GM12875 (cell line): ENCODE measurements around the gene RNU1-3.
"Not testable (repeated sequence)": the region's sequence is repeated elsewhere in the genome, so short reads cannot be mapped to it uniquely, and the experiment has no call there.

Experiments used
- H3K4me3 ChIP-seq: one replicate; pipeline ENCODE4 v1.5.1; 2011; ENCODE audit warnings: low read depth, low read length, control low read depth
- TF ChIP-seq, protein P1 (sequence below): IDR thresholded peaks from 2 replicates; pipeline ENCODE4 v1.5.1; 2011; ENCODE audit warnings: low read depth, mild to moderate bottlenecking, control low read depth, inconsistent platforms, low read length, moderate library complexity, borderline replicate concordance; ENCODE audit not compliant: insufficient read depth

The RNU1-3 gene

DNA sequence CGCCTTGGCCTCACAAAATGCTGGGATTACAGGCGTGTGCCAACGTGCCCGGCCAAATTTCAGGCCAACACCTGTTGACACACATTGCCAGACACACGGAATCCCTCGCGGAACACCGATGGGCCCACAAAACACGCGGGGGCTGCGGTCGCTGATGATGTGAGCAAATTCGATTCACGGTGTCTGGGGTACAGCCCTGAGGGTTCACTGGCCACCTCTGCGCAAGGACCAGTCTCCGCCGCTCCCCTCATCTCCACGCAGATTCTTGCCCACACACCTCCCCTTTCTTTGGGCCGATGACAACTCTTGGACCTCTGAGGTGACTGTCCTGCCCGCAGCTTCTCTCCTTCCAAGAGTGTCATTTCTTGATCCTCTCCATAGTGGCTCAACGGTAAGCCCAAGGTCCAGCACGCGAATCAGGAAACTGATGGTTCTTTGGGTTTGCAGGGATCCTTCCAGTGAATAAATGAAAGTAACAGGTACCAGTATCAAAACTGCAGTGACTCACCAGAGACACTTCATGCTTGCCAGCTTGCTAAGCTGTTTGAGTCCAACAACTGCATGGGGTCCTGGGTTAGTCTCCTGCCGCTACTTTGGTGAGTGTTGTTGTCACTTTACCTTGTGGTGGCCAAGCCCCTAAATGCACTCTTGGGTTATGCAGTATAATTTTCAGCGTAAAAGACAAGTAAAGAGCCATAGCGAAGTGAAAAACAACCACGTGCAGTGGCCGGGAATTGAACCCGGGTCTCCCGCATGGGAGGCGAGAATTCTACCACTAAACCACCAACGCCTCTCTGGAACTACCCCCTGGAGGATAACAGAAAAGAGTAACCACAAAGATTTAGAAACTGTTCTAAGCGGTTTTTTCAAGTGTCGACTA is 11.0 kb upstream of the RNU1-3 start:
- H3K4me3 ChIP-seq = no peak overlapping the region
- TF ChIP-seq, protein P1, sequence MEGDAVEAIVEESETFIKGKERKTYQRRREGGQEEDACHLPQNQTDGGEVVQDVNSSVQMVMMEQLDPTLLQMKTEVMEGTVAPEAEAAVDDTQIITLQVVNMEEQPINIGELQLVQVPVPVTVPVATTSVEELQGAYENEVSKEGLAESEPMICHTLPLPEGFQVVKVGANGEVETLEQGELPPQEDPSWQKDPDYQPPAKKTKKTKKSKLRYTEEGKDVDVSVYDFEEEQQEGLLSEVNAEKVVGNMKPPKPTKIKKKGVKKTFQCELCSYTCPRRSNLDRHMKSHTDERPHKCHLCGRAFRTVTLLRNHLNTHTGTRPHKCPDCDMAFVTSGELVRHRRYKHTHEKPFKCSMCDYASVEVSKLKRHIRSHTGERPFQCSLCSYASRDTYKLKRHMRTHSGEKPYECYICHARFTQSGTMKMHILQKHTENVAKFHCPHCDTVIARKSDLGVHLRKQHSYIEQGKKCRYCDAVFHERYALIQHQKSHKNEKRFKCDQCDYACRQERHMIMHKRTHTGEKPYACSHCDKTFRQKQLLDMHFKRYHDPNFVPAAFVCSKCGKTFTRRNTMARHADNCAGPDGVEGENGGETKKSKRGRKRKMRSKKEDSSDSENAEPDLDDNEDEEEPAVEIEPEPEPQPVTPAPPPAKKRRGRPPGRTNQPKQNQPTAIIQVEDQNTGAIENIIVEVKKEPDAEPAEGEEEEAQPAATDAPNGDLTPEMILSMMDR = no peak

DNA sequence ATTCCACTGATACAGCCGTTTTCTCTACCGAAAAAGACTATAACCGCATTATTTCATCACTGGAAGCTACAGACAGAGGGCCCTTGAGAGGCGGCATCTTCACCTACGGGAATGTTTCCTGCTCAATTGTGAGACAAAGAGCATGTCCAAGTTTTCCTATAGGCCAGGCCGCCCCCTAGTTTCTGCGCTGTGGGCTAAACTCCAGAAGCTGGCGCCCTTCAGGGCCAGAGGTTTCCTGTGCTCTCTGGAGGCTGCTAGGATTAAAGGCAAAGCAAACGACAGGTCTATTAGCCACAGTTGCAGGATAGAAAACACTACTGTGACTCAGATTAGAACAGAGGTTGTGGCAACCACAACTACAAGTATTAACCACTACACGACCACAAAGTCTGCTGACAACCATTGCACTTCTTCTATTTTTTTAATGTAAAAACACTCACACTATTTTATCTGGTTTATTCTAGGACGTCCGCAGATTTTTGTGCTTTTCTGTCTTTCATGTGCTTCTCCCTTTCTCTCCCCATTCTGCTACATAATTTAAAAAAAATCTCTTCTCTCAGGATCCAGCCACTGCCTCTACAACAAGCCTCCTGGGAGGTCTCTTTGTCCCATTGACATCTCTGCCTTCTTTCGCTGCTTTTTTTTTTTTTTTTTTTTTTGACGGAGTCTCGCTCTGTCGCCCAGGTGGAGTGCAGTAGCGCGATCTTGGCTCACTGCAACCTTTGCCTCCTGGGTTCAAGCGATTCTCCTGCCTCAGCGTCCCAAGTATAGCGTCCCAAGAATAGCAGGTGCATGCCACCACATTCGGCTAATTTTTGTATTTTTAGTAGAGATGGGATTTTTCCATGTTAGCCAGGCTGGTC is 10.1 kb upstream of the RNU1-3 start:
- H3K4me3 ChIP-seq = not testable (repeated sequence)

DNA sequence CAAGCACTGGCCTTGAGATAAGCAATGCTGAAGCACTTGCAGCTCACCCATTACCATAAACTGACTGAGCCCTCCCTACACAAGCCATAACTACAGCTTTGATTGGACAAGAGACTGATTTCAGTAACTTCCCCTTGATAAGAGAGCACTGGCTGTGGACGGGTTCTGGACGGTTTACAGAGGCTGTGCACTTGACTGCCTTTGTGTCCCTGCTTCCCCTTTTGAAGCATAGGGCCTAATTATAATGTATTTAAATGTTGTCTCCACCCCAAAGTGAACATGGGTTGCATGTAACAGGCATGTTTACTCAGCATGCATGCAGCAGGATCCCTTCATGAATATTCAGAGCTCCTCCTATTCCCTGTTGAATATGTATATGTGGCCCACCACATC is 8.4 kb upstream of the RNU1-3 start:
- H3K4me3 ChIP-seq = not testable (repeated sequence)

DNA sequence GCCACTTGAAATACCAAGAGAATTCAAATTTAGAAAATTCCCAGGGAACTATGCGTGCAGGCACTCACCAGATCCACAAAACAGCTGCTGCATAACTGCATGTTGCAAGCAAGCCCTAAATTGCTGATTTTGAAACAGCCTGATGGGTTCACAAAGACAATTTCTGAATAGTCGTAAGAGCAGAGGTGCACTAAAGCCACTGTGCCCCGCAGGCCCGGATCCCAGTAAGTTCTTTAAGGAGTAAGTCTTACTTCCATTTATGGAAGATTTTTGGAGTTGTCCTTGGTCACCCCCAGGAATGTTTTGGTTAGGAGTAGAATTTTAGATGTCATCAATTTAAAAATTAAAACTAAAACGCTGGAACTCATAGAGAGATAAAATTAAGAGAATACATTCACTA is 7.2 kb upstream of the RNU1-3 start:
- H3K4me3 ChIP-seq = not testable (repeated sequence)

DNA sequence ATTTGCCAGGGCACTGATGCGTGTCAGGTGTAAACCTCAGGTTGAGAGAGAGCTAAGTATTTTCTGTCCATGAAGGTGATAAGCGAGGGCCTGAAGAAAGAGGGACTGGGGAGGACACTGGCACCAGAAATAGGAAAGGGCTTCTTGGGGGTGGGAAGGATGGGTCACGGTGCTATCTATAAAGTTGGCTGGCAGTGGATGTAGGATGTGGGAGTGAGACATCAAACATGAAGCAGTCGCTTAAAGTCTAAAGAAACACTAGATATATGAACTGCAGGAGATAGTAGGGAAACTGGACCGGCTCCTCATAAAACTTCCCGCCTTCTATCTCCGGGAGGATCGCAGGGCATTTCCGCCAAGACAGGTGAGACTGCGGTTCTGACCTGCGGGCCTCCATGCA is 912 bp downstream of the RNU1-3 start:
- not testable (repeated sequence) for H3K4me3 ChIP-seq

DNA sequence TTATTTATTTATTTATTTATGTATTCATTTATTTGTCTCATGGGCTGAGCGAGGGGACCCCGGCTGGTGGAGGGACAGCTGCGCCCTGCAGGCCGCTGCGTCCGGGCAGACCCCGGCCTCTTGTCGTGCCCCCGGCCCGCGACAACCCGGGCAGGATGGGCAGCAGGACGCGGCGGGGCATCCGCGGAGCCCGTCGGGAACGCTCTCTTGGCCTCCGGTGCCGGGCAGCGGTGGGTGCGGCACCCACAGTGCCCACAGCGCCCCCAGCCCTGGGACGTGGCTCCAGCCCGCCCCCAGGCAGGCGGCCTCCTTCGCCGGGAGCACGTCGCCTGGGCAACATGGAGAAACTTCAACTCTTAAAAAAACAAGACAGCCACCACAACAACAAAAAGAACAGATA is 8.5 kb downstream of the RNU1-3 start:
- not testable (repeated sequence) for H3K4me3 ChIP-seq

DNA sequence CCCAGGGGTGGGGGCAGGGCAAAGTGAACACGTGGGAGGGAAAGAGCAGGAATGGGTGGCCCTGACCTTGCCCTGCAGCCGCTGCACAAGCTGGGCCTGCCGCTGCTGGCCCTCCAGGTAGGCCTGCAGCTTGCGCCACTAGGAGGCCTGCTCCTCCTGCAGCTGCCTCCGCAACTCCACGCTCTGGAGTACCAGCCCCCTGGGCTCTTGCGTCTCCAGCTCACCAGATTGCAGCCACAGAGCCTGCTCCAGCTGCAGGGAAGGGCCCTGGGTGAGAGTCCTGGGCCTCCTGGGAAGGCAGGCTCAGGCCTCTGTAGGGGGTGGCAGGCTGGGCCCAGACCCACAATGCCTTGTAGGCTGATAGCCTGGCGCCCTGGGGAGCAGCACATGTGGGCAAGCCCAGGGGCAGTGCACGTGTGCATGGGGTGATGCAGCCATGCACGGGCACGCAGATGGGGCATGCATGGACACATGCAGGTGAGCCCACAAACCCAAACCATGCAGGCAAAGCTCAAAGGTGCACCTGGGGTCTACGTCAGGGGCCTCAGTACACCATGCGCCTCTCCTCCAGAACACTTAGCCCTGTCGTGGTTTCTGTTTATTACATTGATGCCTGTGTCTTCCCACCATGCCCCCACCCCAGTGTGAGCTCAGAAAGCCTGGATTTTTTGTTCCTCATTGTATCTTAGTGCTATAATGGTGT is 9.6 kb downstream of the RNU1-3 start:
- H3K4me3 ChIP-seq = not testable (repeated sequence)

DNA sequence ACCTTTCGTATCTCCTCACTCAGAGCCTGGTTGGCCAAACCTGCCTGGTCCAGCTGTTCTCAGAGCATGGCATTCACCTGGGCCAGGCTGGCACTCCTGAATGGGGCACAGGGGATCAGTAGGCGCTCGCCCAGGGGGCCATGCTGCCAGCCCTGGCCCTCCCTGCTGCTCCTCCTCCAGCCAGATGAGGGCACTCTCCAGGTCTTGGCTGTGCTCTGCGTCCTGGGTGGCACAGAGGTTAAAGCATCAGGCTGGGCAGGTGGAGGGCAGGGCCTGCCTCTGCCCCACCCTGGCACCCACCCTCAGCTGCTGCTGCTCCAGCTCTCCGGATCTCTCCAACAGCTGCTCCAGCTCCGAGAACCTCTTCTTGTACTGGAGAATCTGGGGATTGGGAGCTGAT is 10.2 kb downstream of the RNU1-3 start:
- not testable (repeated sequence) for H3K4me3 ChIP-seq

DNA sequence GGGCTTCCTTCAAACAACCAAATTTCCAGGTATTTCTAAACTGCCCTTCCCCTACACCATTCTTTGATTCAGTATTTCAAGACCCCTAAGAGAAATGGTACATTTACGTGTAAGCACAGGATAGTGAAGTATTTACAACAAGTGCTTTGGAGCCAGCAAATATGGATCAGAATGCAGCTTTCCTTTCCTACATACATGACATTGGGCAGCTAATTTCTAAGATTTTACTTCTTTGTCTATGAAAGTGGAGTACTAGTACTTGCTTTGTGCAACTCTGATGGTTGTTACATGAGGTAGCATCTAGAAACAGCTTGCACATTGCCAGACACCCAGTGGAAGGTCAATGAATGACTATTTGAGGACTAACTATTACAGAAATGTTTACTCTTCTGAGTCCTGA is 15.2 kb downstream of the RNU1-3 start:
- not testable (repeated sequence) for H3K4me3 ChIP-seq

DNA sequence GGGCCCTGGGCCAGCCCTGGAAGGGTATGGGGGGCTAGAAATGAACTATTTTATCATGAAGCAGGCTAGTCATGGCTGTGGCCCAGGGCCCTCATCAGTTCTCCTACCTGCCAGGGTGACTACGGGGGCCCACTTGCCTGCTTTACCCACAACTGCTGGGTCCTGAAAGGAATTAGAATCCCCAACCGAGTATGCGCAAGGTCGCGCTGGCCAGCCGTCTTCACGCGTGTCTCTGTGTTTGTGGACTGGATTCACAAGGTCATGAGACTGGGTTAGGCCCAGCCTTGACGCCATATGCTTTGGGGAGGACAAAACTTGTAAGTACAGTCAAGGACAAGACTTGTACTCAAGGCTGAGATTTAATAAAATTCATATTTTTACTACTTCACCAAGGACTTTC is 16.8 kb downstream of the RNU1-3 start:
- not testable (repeated sequence) for H3K4me3 ChIP-seq

DNA sequence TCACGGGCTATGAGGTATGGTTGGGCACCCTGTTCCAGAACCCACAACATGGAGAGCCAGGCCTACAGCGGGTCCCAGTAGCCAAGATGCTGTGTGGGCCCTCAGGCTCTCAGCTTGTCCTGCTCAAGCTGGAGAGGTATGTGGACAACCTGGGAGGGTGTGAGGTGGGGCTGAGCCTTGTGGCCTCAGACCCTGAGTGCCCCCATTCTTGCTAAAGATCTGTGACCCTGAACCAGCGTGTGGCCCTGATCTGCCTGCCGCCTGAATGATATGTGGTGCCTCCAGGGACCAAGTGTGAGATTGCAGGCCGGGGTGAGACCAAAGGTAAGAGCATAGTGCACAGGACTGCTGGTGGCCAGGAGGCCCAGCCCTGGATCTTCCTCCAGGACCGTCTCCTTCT is 17.4 kb downstream of the RNU1-3 start:
- not testable (repeated sequence) for H3K4me3 ChIP-seq

DNA sequence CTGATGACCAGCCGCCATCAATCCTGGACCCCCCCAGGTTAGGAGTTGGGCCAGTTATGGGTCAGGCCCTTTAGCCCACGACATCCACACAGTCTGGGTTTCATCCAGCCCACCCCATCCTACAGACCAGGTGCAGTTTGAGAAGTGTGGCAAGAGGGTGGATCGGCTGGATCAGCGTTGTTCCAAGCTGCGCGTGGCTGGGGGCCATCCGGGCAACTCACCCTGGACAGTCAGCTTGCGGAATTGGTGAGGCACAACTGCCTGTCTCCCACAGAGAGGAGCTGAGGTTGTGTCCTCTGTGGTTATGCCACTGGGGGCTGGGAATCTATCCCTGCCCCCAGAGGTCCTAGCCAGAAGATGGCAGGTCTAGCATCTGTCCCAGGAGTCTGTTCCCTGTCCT is 18.0 kb downstream of the RNU1-3 start:
- H3K4me3 ChIP-seq = not testable (repeated sequence)

DNA sequence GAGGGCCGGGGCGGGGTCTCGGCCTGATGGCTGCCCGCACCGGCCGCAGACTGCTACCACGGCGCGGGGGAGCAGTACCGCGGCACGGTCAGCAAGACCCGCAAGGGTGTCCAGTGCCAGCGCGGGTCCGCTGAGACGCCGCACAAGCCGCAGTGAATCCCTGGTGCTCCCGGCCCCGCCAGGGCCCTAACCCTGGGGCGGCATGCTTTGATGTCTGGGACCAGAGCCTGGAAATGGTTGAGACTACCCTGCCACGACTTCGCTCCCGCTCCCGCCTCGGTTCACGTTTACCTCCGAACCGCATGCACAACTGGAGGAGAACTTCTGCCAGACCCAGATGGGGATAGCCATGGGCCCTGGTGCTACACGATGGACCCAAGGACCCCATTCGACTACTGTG is 18.5 kb downstream of the RNU1-3 start:
- not testable (repeated sequence) for H3K4me3 ChIP-seq

DNA sequence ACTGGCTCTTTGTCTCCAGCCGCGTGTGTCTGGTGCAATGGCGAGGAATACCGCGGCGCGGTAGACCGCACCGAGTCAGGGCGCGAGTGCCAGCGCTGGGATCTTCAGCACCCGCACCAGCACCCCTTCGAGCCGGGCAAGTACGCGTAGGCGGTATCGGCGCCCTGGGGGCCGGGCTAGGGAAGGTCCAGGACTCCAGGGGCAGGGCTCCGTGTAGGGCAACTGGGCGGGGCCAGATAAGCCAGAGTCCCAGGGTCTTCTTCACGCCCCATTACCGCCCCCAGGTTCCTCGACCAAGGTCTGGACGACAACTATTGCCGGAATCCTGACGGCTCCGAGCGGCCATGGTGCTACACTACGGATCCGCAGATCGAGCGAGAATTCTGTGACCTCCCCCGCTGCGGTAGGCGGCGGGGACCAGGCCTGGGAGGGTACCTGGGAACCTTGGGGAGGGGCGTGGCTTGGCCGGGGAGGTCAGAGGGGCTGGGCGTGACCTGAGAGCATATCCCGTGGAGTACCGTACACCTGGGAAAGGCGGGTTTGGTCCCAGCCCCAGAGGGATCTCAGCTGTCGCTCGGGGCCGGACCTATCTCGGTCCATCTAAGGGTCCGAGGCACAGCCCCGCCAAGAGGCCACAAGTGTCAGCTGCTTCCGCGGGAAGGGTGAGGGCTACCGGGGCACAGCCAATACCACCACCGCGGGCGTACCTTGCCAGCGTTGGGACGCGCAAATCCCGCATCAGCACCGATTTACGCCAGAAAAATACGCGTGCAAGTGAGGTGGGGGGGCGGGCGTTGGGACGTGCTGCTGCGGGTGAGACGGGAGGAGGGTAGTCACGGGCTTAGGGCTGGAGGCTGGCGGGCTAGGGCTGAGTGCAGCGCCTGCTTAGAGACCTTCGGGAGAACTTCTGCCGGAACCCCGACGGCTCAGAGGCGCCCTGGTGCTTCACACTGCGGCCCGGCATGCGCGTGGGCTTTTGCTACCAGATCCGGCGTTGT is 19.3 kb downstream of the RNU1-3 start:
- H3K4me3 ChIP-seq = not testable (repeated sequence)

DNA sequence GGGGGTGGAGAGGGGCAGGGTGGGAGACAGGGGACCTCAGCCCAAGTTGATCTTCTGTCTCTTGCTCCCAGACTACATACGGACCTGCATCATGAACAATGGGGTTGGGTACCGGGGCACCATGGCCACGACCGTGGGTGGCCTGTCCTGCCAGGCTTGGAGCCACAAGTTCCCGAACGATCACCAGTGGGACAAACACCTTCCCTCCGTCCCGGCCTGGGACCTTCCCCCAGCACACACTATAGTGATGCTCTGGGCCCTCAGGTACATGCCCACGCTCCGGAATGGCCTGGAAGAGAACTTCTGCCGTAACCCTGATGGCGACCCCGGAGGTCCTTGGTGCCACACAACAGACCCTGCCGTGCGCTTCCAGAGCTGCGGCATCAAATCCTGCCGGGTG is 20.0 kb downstream of the RNU1-3 start:
- not testable (repeated sequence) for H3K4me3 ChIP-seq

DNA sequence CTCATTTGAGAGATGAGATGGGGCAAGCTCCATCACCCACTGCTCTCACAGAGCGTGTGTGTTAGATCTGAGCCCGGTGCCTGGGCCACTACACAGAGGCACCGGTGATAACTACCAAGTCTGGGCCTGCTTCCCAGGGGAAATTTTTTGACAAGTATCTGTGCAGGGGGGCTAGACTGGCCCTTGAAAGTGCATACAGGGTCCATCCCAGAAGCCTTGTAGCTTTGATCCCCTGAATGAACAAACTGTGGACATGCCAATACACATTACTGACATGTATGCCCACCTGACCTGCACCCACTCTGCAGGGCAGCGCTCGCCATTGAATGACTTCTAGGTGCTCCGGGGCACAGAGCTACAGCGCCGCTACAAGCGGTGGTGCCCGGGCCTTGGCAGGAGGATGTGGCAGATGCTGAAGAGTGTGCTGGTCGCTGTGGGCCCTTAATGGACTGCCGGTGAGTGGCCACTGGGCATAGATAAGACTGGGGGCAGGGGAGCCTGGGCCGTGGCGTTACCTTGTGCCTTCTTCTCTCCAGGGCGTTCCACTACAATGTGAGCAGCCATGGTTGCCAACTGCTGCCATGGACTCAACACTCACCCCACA is 20.6 kb downstream of the RNU1-3 start:
- H3K4me3 ChIP-seq = not testable (repeated sequence)

DNA sequence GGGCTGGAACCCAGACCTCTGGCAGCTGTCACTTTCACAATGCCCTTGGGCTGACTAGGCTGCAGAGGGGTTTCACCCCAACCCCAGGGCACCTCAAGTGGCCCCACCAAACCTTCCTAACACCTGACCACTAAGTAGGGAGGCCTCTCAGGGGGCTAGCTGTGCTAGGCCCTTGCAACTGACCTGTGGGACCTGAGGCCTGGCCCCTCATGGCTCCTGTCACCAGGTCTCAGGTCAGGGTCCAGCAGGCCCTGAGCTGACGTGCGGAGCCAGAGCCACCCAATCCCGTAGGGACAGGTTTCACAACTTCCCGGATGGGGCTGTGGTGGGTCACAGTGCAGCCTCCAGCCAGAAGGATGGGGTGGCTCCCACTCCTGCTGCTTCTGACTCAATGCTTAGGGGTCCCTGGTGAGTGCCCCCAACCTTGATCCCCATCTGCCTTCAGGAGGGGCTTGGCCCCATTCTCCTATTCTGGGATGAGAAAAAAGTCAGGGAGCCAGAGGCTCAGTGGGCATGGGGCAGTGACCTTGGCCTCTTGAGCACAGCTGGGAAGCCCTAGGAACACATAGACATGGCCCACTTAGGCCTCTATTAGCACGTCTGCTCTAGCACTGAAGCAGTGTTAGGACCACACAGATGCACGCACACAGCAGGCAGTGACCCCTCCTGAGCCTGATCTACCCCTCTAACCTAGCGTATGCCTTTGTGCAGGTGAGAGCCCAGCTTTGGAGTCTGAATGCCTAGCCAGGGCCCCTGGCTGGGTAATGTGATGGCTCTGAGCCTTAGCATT is 21.3 kb downstream of the RNU1-3 start:
- H3K4me3 ChIP-seq = not testable (repeated sequence)
